Measurements from ENCODE around the gene XXYLT1. TPM values are rescaled to one million over a fixed set of nuclear protein-coding genes. Genes with fewer than 3 reads are reported as not detected.
A peak's percentile ranks its signal among the peaks of the same experiment; 100 is the strongest.

Gene XXYLT1, protein sequence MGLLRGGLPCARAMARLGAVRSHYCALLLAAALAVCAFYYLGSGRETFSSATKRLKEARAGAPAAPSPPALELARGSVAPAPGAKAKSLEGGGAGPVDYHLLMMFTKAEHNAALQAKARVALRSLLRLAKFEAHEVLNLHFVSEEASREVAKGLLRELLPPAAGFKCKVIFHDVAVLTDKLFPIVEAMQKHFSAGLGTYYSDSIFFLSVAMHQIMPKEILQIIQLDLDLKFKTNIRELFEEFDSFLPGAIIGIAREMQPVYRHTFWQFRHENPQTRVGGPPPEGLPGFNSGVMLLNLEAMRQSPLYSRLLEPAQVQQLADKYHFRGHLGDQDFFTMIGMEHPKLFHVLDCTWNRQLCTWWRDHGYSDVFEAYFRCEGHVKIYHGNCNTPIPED
- total RNA-seq = 16.4 and 23.2 TPM in 2 replicates

DNA sequence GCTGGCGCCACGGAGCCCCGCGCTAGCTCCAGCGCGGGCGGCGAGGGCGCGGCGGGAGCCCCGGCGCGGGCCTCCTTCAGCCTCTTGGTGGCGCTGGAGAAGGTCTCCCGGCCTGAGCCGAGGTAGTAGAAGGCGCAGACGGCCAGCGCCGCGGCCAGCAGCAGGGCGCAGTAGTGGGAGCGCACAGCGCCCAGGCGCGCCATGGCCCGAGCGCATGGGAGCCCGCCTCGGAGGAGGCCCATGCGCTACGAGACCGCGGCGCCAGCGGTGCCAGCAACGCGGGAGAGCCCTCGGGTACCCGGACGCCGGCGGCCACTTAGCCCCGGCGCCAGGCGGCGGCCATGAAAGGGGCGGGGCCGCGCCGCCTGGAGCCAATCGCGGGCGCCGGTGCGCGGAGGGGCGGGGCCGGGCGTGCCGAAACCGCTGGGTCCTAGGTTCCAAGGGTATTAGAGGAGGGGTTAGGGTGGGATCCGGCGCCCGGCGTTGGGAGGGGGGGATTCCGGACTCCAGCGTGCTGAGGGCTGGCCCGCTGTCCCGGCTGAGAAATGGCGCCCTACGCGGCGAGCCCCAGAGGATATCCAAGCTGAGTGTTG, at the start of gene XXYLT1:
XXYLT1 (minus strand) TSS at position 343 of the 593 bp plus-strand sequence; CDS start at position 242, 101 bp downstream.
- DNase-seq (ENCODE audit: low read depth) = no peak
- TF ChIP-seq, protein P1, sequence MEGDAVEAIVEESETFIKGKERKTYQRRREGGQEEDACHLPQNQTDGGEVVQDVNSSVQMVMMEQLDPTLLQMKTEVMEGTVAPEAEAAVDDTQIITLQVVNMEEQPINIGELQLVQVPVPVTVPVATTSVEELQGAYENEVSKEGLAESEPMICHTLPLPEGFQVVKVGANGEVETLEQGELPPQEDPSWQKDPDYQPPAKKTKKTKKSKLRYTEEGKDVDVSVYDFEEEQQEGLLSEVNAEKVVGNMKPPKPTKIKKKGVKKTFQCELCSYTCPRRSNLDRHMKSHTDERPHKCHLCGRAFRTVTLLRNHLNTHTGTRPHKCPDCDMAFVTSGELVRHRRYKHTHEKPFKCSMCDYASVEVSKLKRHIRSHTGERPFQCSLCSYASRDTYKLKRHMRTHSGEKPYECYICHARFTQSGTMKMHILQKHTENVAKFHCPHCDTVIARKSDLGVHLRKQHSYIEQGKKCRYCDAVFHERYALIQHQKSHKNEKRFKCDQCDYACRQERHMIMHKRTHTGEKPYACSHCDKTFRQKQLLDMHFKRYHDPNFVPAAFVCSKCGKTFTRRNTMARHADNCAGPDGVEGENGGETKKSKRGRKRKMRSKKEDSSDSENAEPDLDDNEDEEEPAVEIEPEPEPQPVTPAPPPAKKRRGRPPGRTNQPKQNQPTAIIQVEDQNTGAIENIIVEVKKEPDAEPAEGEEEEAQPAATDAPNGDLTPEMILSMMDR (conservative IDR thresholded peaks at IDR 0.05; ENCODE audit: low read depth, low read length) = peak; percentile 38

DNA sequence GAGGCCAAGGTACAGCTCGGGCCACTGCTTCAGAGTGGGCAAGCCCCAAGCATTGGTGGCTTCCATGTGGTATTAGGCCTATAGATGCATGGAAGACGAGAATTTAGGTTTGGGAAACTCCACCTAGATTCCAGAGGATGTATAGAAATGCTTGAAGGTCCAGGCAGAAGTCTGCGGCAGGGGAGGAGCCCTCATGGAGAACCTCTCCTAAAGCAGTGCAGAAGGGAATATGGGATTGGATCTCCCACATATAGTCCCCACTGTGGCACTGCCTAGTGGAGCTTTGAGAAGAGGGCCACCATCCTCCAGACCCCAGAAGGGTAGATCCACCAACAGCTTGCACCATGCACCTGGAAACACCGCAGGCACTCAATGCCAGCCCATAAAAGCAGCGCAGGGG, 48.1 kb upstream of the XXYLT1 start:
- TF ChIP-seq, protein P1 (conservative IDR thresholded peaks at IDR 0.05; ENCODE audit: low read depth, low read length) = no peak

More for the DNA sequence above, at the start of gene XXYLT1:
- H3K4me3 ChIP-seq (ENCODE audit: low read depth, low read length) = peak within 1 kb of the TSS; percentile 71

DNA sequence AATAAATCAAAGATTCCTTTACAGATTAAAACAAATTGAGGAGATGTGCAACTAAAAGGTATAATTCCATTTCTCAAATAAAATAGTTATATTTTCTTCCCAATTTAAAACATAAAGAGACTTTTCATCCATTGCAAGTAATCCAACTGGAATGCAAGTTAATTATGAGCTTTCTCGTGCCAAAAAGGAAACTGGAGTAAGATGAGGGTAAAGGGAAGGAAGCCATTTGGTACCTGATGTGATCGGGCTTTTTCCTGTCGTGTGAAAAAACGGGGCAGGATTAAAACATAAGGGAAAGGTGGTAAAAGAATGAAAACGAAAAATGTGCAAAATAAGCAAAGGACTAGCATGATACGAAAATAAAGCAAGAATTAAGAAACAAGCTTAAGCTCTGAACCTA, 41.8 kb upstream of the XXYLT1 start:
- no peak overlapping the region for H3K4me3 ChIP-seq (ENCODE audit: low read depth, low read length)
- TF ChIP-seq, protein P1 (conservative IDR thresholded peaks at IDR 0.05; ENCODE audit: low read depth, low read length) = no peak
- DNase-seq (ENCODE audit: low read depth) = no peak

More for the DNA sequence above, 48.1 kb upstream of the XXYLT1 start:
- no peak overlapping the region for H3K4me3 ChIP-seq (ENCODE audit: low read depth, low read length)
- DNase-seq (ENCODE audit: low read depth) = no peak

DNA sequence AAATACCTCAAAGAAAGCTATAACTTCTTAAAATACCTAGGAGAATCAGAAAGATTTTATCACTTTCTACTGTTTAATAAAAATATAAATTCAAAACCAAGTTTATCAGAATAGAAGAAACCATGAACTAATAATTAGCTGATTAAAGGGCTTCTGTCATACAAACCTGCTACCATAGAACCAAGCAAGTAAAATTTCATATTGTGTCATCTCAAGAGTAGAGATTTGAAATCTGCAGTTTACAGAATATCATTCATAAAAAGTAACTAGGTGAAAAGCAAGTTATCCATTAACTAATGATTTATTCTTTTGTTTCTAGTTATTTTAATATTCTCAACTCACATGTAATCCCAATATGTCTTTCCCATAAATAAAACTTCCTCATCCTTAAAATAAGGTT, 36.8 kb upstream of the XXYLT1 start:
- TF ChIP-seq, protein P1 (conservative IDR thresholded peaks at IDR 0.05; ENCODE audit: low read depth, low read length) = no peak
- no peak overlapping the region for H3K4me3 ChIP-seq (ENCODE audit: low read depth, low read length)
- no peak for DNase-seq (ENCODE audit: low read depth)

DNA sequence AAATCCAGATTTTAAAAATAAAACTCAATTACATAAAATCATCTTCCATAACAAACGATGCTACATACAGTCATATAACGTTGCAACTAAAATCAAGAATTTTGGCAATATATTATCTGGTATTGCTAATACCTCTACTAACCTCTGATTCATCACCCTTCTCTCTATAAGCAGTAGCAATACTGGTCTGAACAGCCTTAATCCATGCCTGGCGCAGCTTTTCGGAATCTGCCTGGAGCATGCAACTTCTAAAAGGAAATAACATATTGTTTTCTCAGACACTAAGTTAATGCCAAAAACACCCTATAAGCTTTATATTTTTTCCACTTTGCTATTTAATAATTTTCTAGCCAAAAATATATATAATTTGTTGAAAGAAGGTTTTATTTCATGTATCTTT, 35.4 kb upstream of the XXYLT1 start:
- TF ChIP-seq, protein P1 (conservative IDR thresholded peaks at IDR 0.05; ENCODE audit: low read depth, low read length) = no peak
- H3K4me3 ChIP-seq (ENCODE audit: low read depth, low read length) = no peak overlapping the region
- DNase-seq (ENCODE audit: low read depth) = no peak

DNA sequence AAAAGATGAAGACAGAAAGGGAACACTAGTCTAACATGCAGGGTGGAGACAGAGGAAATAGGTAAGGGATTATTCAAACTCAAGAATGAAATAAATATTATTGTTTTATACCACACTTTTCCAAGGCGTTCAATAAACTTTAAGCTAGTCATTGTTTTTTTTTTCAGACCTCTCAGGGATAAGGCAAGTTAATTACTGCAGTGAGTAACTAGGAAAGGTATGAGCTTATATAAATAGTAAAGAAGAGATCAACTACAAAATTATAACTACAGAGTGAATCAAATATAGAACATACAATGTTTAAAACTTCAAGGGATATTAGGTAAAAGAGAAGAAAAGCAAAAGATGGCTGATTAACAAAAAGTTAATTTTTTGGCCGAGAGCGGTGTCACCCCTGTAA, 31.5 kb upstream of the XXYLT1 start:
- no peak overlapping the region for H3K4me3 ChIP-seq (ENCODE audit: low read depth, low read length)
- no peak for DNase-seq (ENCODE audit: low read depth)
- TF ChIP-seq, protein P1 (conservative IDR thresholded peaks at IDR 0.05; ENCODE audit: low read depth, low read length) = no peak

All from epithelial cell of proximal tubule (primary cell).